Hepatocyte (in vitro differentiated cells): Measurements from ENCODE around the gene CNGA1. TPM values are rescaled to one million over a fixed set of nuclear protein-coding genes. Genes with fewer than 3 reads are reported as not detected.

Experiments used
- DNase-seq: peaks from one replicate; pipeline ENCODE4 v3.0.0-alpha.2; 2016; ENCODE audit warnings: low spot score
- H2AFZ ChIP-seq: fragments of 200-600 bp; sonication (generic); 2 replicates; pipeline ENCODE4 v1.6.0; 2016; ENCODE audit warnings: antibody characterized with exemption, mild to moderate bottlenecking
- H3K27ac ChIP-seq: fragments of 200-600 bp; sonication (generic); 2 replicates; pipeline ENCODE4 v1.5.1; 2016; ENCODE audit warnings: mild to moderate bottlenecking
- H3K27me3 ChIP-seq: fragments of 200-600 bp; sonication (generic); 2 replicates; pipeline ENCODE4 v1.6.1; 2016
- H3K36me3 ChIP-seq: fragments of 200-600 bp; sonication (generic); replicated peaks from 2 replicates; pipeline ENCODE4 v1.5.1; 2016; ENCODE audit warnings: low read depth; ENCODE audit not compliant: insufficient read depth
- H3K4me1 ChIP-seq: fragments of 200-600 bp; sonication (generic); 2 replicates; pipeline ENCODE4 v1.5.1; 2016; ENCODE audit warnings: mild to moderate bottlenecking, moderate library complexity; ENCODE audit not compliant: insufficient read depth
- H3K4me2 ChIP-seq: fragments of 200-600 bp; sonication (generic); 2 replicates; pipeline ENCODE4 v1.6.0; 2016
- H3K4me3 ChIP-seq: fragments of 200-600 bp; sonication (generic); 2 replicates; pipeline ENCODE4 v1.5.1; 2016; ENCODE audit warnings: mild to moderate bottlenecking
- H3K79me2 ChIP-seq: fragments of 200-600 bp; sonication (generic); 2 replicates; pipeline ENCODE4 v1.6.0; 2017; ENCODE audit warnings: mild to moderate bottlenecking
- H3K9me2 ChIP-seq: fragments of 200-600 bp; sonication (generic); replicated peaks from 2 replicates; pipeline ENCODE4 v1.6.0; 2017; ENCODE audit warnings: mild to moderate bottlenecking; ENCODE audit not compliant: insufficient read depth
- H3K9me3 ChIP-seq: fragments of 200-600 bp; sonication (generic); 2 replicates; pipeline ENCODE4 v1.5.1; 2016; ENCODE audit warnings: low read depth, mild to moderate bottlenecking
- H4K20me1 ChIP-seq: fragments of 200-600 bp; sonication (generic); 2 replicates; pipeline ENCODE4 v1.6.0; 2016; ENCODE audit warnings: mild to moderate bottlenecking; ENCODE audit not compliant: insufficient read depth, poor library complexity, severe bottlenecking
- CTCF ChIP-seq: fragments of 200-600 bp; sonication (generic); IDR thresholded peaks from 2 replicates; pipeline ENCODE4 v1.5.1; 2016; ENCODE audit warnings: antibody characterized with exemption, mild to moderate bottlenecking; ENCODE audit not compliant: poor library complexity
- EZH2 ChIP-seq: fragments of 200-600 bp; sonication (generic); IDR thresholded peaks from 2 replicates; pipeline ENCODE4 v1.6.1; 2016; ENCODE audit warnings: antibody characterized with exemption, mild to moderate bottlenecking, borderline replicate concordance
- EZH2phosphoT487 ChIP-seq: fragments of 200-600 bp; sonication (generic); IDR thresholded peaks from one replicate; pipeline ENCODE4 v1.6.1; 2018; ENCODE audit warnings: antibody characterized with exemption, mild to moderate bottlenecking, low read depth, moderate library complexity; ENCODE audit not compliant: unreplicated experiment, severe bottlenecking
- WGBS: methylation state at CpG from one replicate; pipeline ENCODE4 v1.1.6; 2016; ENCODE audit warnings: low lambda C conversion rate; ENCODE audit errors: missing lambda C conversion rate; 5-methylcytosine and 5-hydroxymethylcytosine counted together
- polyA plus RNA-seq: library from polyadenylated mRNA; unstranded; fragments of >200 nt; fragmentation: Nextera tagmentation; extraction: Ambion mirVana; gene quantifications from 2 replicates; pipeline ENCODE4 v1.2.1, GENCODE V29; 2016
- total RNA-seq: library from RNA; depleted of rRNA; stranded (reverse); fragments of >200 nt; gene quantifications from 2 replicates; pipeline ENCODE4 v1.2.3, GENCODE V29; 2014

CNGA1 gene
- total and polyA plus RNA-seq, 2 experiments from 2014 or later: 4.6 TPM

- 37% methylated on average over 2 of the region's 2 CpGs for WGBS
- Histone ChIP-seq H3K36me3 (no peaks in the 10 kb centered on the region), H3K9me3 (no peaks in the 10 kb centered on the region), H3K4me1 (no peaks in the 10 kb centered on the region), H4K20me1 (no peaks in the 10 kb centered on the region), H3K27me3 (no peaks in the 10 kb centered on the region), H3K9me2 (no peaks in the 10 kb centered on the region), H3K4me2 (no peak overlapping the region), H3K4me3 (no peak overlapping the region), H3K79me2 (peaks cover 9% of the 10 kb centered on the region), H2AFZ (no peak overlapping the region), H3K27ac (peak overlapping the region; percentile 64)
- DNase-seq: peak; percentile 48
- TF ChIP-seq CTCF (no peak), EZH2phosphoT487 (no peak), EZH2 (no peak)
Measured at GRCh38 chr4:48025005-48025404, 8.5 kb upstream of the CNGA1 start.

- no peak overlapping the region for H3K4me3 ChIP-seq
- no peaks in the 10 kb centered on the region for H3K36me3 ChIP-seq
- H3K9me3 ChIP-seq: no peaks in the 10 kb centered on the region
- DNase-seq: no peak
- TF ChIP-seq EZH2 (no peak), EZH2phosphoT487 (no peak), CTCF (no peak)
- H3K4me2 ChIP-seq: no peak overlapping the region
- H2AFZ ChIP-seq: no peak overlapping the region
- H3K27me3 ChIP-seq: no peaks in the 10 kb centered on the region
- H3K4me1 ChIP-seq: no peaks in the 10 kb centered on the region
- no peaks in the 10 kb centered on the region for H4K20me1 ChIP-seq
- H3K9me2 ChIP-seq: no peaks in the 10 kb centered on the region
- peaks cover 13% of the 10 kb centered on the region for H3K79me2 ChIP-seq
- H3K27ac ChIP-seq: peak overlapping the region; percentile 64
- WGBS: 85% methylated on average over 4 of the region's 4 CpGs
Measured at GRCh38 chr4:48024522-48024921, 8.0 kb upstream of the CNGA1 start.

DNA sequence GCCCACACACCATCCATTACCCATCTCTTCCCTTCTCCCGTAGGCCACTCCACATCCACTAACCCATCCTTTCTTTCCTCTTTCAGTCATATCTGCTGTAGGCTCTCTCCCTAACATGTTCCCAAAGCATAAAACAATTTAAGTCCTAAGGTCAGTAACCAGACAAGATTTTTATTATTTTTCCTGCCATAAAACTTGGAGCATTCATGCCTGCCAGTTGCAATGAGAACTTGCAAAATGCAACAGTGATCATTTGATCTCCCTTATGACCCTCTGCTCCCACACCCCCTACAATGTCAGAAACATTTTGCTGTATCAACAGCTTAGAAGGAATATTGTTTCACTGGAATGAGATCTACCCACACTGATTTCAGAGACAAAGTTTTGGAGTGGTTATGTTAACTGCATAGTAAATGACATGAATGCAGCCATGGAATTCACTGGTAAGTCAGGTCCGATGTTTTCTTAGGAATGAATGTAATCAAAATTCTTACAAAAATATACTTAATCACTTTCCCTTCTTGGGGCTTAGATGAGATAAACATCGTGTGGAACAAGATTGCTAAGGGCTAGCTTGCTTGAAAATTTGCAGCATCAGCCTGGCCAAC lies 5.8 kb upstream of the CNGA1 start:
- no peak overlapping the region for H3K27ac ChIP-seq
- no peaks in the 10 kb centered on the region for H4K20me1 ChIP-seq
- H3K4me1 ChIP-seq: peaks cover 4% of the 10 kb centered on the region
- H3K9me3 ChIP-seq: no peaks in the 10 kb centered on the region
- 73% methylated on average over 3 of the region's 3 CpGs for WGBS
- TF ChIP-seq EZH2phosphoT487 (no peak), EZH2 (no peak), CTCF (no peak)
- H3K36me3 ChIP-seq: no peaks in the 10 kb centered on the region
- no peaks in the 10 kb centered on the region for H3K27me3 ChIP-seq
- H2AFZ ChIP-seq: no peak overlapping the region
- H3K4me2 ChIP-seq: no peak overlapping the region
- H3K9me2 ChIP-seq: no peaks in the 10 kb centered on the region
- H3K4me3 ChIP-seq: no peak overlapping the region
- no peak for DNase-seq
- peaks cover 24% of the 10 kb centered on the region for H3K79me2 ChIP-seq

DNA sequence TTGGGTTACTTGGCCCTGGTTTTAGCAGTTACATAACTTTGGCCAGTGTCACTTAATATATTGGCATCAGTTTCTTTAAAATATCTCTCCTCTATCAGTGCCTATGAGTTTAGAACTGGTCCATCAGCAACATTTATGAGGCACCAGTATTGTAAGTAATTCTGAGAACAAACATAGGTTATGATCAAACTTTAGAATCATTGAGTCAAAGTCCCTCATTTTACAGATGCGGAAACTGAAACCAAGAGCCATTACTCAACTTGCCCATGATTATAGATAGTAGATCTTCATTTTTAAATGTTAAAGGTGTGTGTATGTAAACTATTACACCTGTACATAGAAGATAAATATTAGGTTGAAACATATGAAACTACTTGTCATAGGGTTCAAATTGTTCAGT lies 4.6 kb upstream of the CNGA1 start:
- no peak overlapping the region for H3K4me2 ChIP-seq
- peaks cover 24% of the 10 kb centered on the region for H3K79me2 ChIP-seq
- H3K27ac ChIP-seq: no peak overlapping the region
- no peaks in the 10 kb centered on the region for H3K9me2 ChIP-seq
- peaks cover 4% of the 10 kb centered on the region for H3K4me1 ChIP-seq
- 100% methylated on average over 1 of the region's 1 CpG for WGBS
- H3K9me3 ChIP-seq: no peaks in the 10 kb centered on the region
- H4K20me1 ChIP-seq: no peaks in the 10 kb centered on the region
- no peaks in the 10 kb centered on the region for H3K27me3 ChIP-seq
- H3K36me3 ChIP-seq: no peaks in the 10 kb centered on the region
- TF ChIP-seq EZH2phosphoT487: no peak
- H3K4me3 ChIP-seq: no peak overlapping the region
- H2AFZ ChIP-seq: no peak overlapping the region
- DNase-seq: no peak
